Suppressor macrophage (primary cell): ENCODE results near the gene KIAA1549.
"Not testable (repeated sequence)": the region's sequence is repeated elsewhere in the genome, so short reads cannot be mapped to it uniquely, and the experiment has no call there.

Source experiments
- DNase-seq, 4 experiments: peaks; one replicate each; pipeline ENCODE4 v3.0.0-alpha.2; 2020 to 2022
- total RNA-seq, 17 experiments: gene quantifications; one replicate each; lab custom pipeline; 2026; ENCODE audit warnings: mixed read lengths in 6 of 17, inconsistent platforms in 3 of 17; lab: John Stamatoyannopoulos, UW

Gene KIAA1549
- total RNA-seq: 0.77 to 8.0 (median 1.5) reads per million in 17 experiments

- DNase-seq: peak; percentile 72 to 92 (median 80)
Measured at GRCh38 chr7:138981332-138982203, at the start of gene KIAA1549. Gene KIAA1549 (minus strand): TSS chr7:138981389. CDS start chr7:138981269, 120 bp downstream.

GRCh38 chr7:139029353-139029752 is 48.2 kb upstream of the KIAA1549 start:
- no peak for DNase-seq

- no peak for DNase-seq
Measured at GRCh38 chr7:139026551-139026950, 45.4 kb upstream of the KIAA1549 start.

- DNase-seq: not testable (repeated sequence)
Measured at GRCh38 chr7:139025861-139026260, 44.7 kb upstream of the KIAA1549 start.

- DNase-seq: no peak
Measured at GRCh38 chr7:139023076-139023475, 41.9 kb upstream of the KIAA1549 start.

GRCh38 chr7:139022286-139022685 is 41.1 kb upstream of the KIAA1549 start:
- DNase-seq: no peak

- DNase-seq: no peak
Measured at GRCh38 chr7:139018910-139019309, 37.7 kb upstream of the KIAA1549 start.

GRCh38 chr7:139016931-139017511 is 35.8 kb upstream of the KIAA1549 start:
- DNase-seq: peak; percentile 69 to 79 (median 73)

GRCh38 chr7:139011373-139011772 is 30.2 kb upstream of the KIAA1549 start:
- DNase-seq: no peak

- no peak for DNase-seq
Measured at GRCh38 chr7:139004321-139005090, 23.3 kb upstream of the KIAA1549 start.

- DNase-seq: no peak
Measured at GRCh38 chr7:138999414-138999813, 18.2 kb upstream of the KIAA1549 start.

GRCh38 chr7:138992052-138992531 is 10.9 kb upstream of the KIAA1549 start:
- DNase-seq: no peak

GRCh38 chr7:138987686-138988085 is 6.5 kb upstream of the KIAA1549 start:
- DNase-seq: no peak

- peak in 2 of 4 experiments; percentile 7 to 17 for DNase-seq
Measured at GRCh38 chr7:138982204-138982623, 1.0 kb upstream of the KIAA1549 start.

- DNase-seq: no peak
Measured at GRCh38 chr7:138980563-138981291, 462 bp downstream of the KIAA1549 start.

GRCh38 chr7:138979988-138980562 is 1.1 kb downstream of the KIAA1549 start:
- no peak for DNase-seq

GRCh38 chr7:138979226-138979979 is 1.8 kb downstream of the KIAA1549 start:
- peak in 1 of 4 experiments; percentile 25 for DNase-seq

- no peak for DNase-seq
Measured at GRCh38 chr7:138978541-138979184, 2.5 kb downstream of the KIAA1549 start.

GRCh38 chr7:138976161-138976560 is 5.0 kb downstream of the KIAA1549 start:
- not testable (repeated sequence) for DNase-seq

GRCh38 chr7:138975343-138976104 is 5.7 kb downstream of the KIAA1549 start:
- DNase-seq: no peak
